Fibroblast of pulmonary artery (primary cell): Measurements from ENCODE around the gene NDC1.

ENCODE experiments used
- DNase-seq: peaks from one replicate; pipeline ENCODE4 v3.0.0-alpha.2; 2010; ENCODE audit warnings: low read depth
- H3K4me3 ChIP-seq: replicated peaks from 2 replicates; pipeline ENCODE4 v1.5.1; 2011; ENCODE audit warnings: low read depth, mild to moderate bottlenecking, control low read depth, low read length, moderate library complexity
- TF ChIP-seq, protein P1 (sequence below): IDR thresholded peaks from 2 replicates; pipeline ENCODE4 v1.5.1; 2011; ENCODE audit warnings: mild to moderate bottlenecking, control low read depth, low read length, inconsistent platforms; ENCODE audit errors: missing control alignments

Gene NDC1

DNA sequence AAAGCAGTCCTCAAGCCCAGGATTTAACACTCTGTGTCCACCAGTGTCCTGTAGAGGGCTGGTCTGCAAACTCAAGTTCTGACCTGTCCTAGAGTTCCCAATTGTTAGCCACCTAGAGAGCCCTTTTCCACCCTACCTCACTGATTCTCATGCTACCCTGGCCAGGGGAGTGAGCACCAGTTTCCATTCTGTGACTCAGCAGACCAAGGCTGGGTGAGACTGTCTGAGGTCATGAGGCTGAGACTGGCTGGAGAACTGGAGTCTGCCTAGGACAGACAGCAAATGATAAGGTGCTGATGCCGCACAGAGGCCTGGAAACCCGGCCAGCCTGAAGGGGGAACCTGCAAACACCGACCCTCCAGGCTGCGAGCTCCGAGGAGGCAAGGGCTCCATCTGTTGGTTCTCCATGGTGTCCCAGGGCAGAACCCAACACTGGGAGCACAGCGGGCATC, 112.8 kb downstream of the NDC1 start:
- TF ChIP-seq, protein P1, sequence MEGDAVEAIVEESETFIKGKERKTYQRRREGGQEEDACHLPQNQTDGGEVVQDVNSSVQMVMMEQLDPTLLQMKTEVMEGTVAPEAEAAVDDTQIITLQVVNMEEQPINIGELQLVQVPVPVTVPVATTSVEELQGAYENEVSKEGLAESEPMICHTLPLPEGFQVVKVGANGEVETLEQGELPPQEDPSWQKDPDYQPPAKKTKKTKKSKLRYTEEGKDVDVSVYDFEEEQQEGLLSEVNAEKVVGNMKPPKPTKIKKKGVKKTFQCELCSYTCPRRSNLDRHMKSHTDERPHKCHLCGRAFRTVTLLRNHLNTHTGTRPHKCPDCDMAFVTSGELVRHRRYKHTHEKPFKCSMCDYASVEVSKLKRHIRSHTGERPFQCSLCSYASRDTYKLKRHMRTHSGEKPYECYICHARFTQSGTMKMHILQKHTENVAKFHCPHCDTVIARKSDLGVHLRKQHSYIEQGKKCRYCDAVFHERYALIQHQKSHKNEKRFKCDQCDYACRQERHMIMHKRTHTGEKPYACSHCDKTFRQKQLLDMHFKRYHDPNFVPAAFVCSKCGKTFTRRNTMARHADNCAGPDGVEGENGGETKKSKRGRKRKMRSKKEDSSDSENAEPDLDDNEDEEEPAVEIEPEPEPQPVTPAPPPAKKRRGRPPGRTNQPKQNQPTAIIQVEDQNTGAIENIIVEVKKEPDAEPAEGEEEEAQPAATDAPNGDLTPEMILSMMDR: no peak
- H3K4me3 ChIP-seq: no peak overlapping the region
- DNase-seq: no peak

- H3K4me3 ChIP-seq: no peak overlapping the region
- TF ChIP-seq, protein P1: no peak
- no peak for DNase-seq
Observed at GRCh38 chr1:53722025-53722424, 116.1 kb downstream of the NDC1 start.

DNA sequence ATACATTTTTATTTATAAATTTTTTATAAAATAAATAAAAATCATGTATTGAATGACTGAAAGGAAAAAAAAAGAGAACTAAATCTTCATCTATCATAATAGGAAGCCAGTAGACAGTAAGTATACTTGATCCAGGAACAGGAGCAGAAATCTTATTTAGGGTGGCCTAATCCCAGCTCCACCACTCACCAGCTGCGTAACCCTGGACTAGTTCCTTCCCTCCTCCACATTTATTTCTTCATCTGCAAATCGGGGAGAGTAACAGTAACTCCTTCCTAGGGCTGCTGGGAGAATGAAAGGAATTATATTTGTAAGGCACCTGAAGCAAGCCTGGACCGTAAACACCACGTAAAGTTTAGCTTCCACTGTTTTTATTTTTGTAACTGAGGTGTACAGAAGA, 117.0 kb downstream of the NDC1 start:
- DNase-seq: no peak
- TF ChIP-seq, protein P1: no peak
- no peak overlapping the region for H3K4me3 ChIP-seq

DNA sequence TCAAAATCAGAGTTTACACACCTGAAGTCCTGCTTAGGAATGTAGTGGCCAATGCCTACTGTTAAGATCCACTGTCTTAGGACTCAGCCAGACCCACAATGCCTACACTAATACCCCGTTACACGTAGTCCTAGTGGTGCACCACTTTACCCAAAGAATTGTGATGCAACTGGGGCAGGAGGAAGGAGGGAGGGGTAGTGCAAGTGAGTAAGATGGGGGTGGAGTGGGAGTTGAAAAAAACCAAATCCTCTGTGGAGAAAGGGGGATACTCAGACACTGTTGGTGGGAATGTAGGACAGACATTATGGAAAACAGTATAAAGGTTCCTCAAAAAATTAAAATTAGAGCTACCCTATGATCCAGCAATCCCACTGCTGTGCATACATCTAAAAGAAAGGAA, 118.6 kb downstream of the NDC1 start:
- no peak for DNase-seq
- TF ChIP-seq, protein P1: no peak
- no peak overlapping the region for H3K4me3 ChIP-seq

- DNase-seq: no peak
- TF ChIP-seq, protein P1: no peak
- H3K4me3 ChIP-seq: no peak overlapping the region
Observed at GRCh38 chr1:53718443-53718842, 119.7 kb downstream of the NDC1 start.

DNA sequence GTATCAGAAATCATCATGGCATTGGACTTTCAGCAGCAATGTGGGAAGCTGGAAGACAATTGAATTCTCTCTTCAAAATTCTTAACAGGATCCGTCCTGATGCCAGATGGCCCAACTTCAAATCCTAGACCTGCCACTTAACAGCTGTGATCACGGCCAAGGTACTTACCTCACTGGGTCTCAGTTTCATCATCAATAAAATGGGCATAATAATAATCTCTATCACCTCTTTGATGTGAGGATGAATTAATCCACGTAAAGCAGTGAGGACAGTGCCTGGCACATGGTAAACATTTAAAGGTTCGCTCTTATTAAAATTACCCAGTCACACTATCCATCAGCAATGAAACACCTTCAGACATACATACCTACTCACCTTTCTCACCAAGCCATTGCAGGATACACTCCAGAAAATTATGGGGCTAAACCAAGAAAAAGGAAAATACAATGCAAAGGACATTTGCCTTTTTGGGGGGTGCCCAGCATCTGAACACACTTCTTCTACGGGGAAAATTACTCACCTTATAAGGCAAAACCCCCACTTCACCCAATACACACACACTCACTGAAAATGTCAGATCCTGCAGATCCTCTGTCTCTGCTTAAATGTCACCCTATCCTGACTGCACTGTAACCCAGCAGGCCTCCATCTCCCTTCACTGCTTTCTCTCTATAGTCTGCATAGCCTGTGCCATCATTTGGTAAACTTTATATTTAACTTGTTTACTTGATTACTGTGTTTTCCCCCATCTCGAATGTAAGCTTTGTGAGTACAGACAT, 120.9 kb downstream of the NDC1 start:
- TF ChIP-seq, protein P1: no peak
- no peak for DNase-seq
- no peak overlapping the region for H3K4me3 ChIP-seq

- no peak for DNase-seq
- no peak overlapping the region for H3K4me3 ChIP-seq
- TF ChIP-seq, protein P1: no peak
Observed at GRCh38 chr1:53716150-53716549, 121.9 kb downstream of the NDC1 start.
